K562 (cell line): Measurements from ENCODE around the gene TMF1. TPM values are rescaled to one million over a fixed set of nuclear protein-coding genes. Genes with fewer than 3 reads are reported as not detected.

Source experiments
- ATAC-seq: fragments of 200-7000 bp; cut with Tn5 transposase; 3 replicates; pipeline ENCODE4 v1.9.1; 2020; ENCODE audit warnings: moderate library complexity
- BruUV-seq: library from RNA; stranded (reverse); fragments of 400-500 nt; replicated peaks from 2 replicates; lab custom pipeline; 2021; lab: Mats Ljungman, UMichigan
- CTCF ChIA-PET: fragments of 300-600 bp; formaldehyde crosslinking; extraction: SDS; loops from one replicate; lab custom pipeline; 2021; ENCODE audit warnings: low intra/inter-chr PET ratio; lab: Yijun Ruan, JAX
- POLR2A ChIA-PET: fragments of 300-600, 350-650 bp; sonication (Branson Sonifier 250); formaldehyde crosslinking; extraction: SDS; loops from one replicate; lab custom pipeline; 2021; ENCODE audit warnings: antibody characterized with exemption, inconsistent platforms; lab: Yijun Ruan, JAX
- DNase-seq, 4 experiments: peaks; one replicate each; pipeline versions ENCODE4 v3.0.0 to v3.0.0-alpha.2; 2011 to 2018; ENCODE audit warnings: low spot score in 3 of 4, mixed read lengths in 3 of 4; ENCODE audit errors: extremely low read depth in 1 of 4
- FAIRE-seq: peaks from 2 replicates; lab custom pipeline; 2011; peaks lifted over from hg19 to GRCh38; lab: Jason Lieb, UNC
- H2AFZ ChIP-seq: 2 replicates; pipeline ENCODE4 v1.6.0; 2011; ENCODE audit warnings: low read depth, low read length, control low read depth, inconsistent platforms
- H3K27ac ChIP-seq: fragments of 200-600 bp; 3 replicates; pipeline ENCODE4 v1.8.0; 2011; ENCODE audit warnings: low read depth, mild to moderate bottlenecking, control low read depth, inconsistent platforms, low read length, moderate library complexity, mixed read lengths; ENCODE audit errors: extremely low read depth
- H3K27me3 ChIP-seq, 2 experiments: fragments of 300-600 bp in 1 of 2; 2 replicates in 1 of 2; 3 replicates in 1 of 2; pipeline versions ENCODE4 v1.6.0 to v1.8.0; 2011; ENCODE audit warnings: inconsistent platforms in 2 of 2, low read length in 2 of 2, mild to moderate bottlenecking in 1 of 2, mixed read lengths in 1 of 2, moderate library complexity in 1 of 2; ENCODE audit not compliant: control insufficient read depth in 2 of 2, insufficient read depth in 2 of 2
- H3K36me3 ChIP-seq: fragments of 300-600 bp; 3 replicates; pipeline ENCODE4 v1.8.0; 2011; ENCODE audit warnings: mild to moderate bottlenecking, low read length, inconsistent platforms; ENCODE audit not compliant: control insufficient read depth, insufficient read depth
- H3K4me1 ChIP-seq, 2 experiments: fragments of 200-600 bp in 1 of 2; replicated peaks in 1 of 2; 2 replicates in 1 of 2; 3 replicates in 1 of 2; pipeline versions ENCODE4 v1.5.1 to v1.8.0; 2011; ENCODE audit warnings: inconsistent platforms in 2 of 2, low read length in 2 of 2, mild to moderate bottlenecking in 1 of 2, mixed read lengths in 1 of 2, moderate library complexity in 1 of 2; ENCODE audit not compliant: control insufficient read depth in 2 of 2, insufficient read depth in 2 of 2
- H3K4me2 ChIP-seq: 2 replicates; pipeline ENCODE4 v1.6.1; 2011; ENCODE audit warnings: low read length, control low read depth, inconsistent platforms, mixed read lengths; ENCODE audit not compliant: insufficient read depth
- H3K4me3 ChIP-seq: fragments of 200-600 bp; sonication (generic), shearing (Covaris generic); 2 replicates; pipeline ENCODE4 v1.5.1; 2016; ENCODE audit warnings: control low read depth, inconsistent platforms
- H3K79me2 ChIP-seq: fragments of 200-600 bp; 3 replicates; pipeline ENCODE4 v1.8.0; 2011; ENCODE audit warnings: low read length, inconsistent platforms; ENCODE audit not compliant: control insufficient read depth, insufficient read depth
- H3K9ac ChIP-seq, 2 experiments: 2 replicates each; pipeline versions ENCODE4 v1.6.0 to v1.6.1; 2011; ENCODE audit warnings: low read depth in 2 of 2, low read length in 2 of 2, control low read depth in 1 of 2, inconsistent platforms in 1 of 2, mild to moderate bottlenecking in 1 of 2, mixed read lengths in 1 of 2; ENCODE audit not compliant: insufficient read depth in 1 of 2
- H3K9me1 ChIP-seq: one replicate; pipeline ENCODE4 v1.6.0; 2011; ENCODE audit warnings: inconsistent platforms, mild to moderate bottlenecking, low read length, moderate library complexity; ENCODE audit not compliant: control insufficient read depth, insufficient read depth
- H3K9me3 ChIP-seq: replicated peaks from 2 replicates; pipeline ENCODE4 v1.5.1; 2011; ENCODE audit warnings: low read depth, low read length, inconsistent platforms; ENCODE audit not compliant: control insufficient read depth, insufficient read depth
- H4K20me1 ChIP-seq: replicated peaks from 2 replicates; pipeline ENCODE4 v1.6.1; 2011; ENCODE audit warnings: low read length, inconsistent platforms, mixed read lengths; ENCODE audit not compliant: control insufficient read depth, insufficient read depth
- E2F3 ChIP-seq: fragments of 250-450 bp; sonication (Bioruptor Pico); IDR thresholded peaks from 2 replicates; pipeline ENCODE4 v1.4.0; 2020; ENCODE audit warnings: mild to moderate bottlenecking
- GABPB1 ChIP-seq: sonication (generic); formaldehyde crosslinking; IDR thresholded peaks from 2 replicates; pipeline ENCODE4 v1.8.0; 2022; ENCODE audit warnings: mild to moderate bottlenecking, missing genetic modification reagents
- MAFF ChIP-seq: IDR thresholded peaks from 2 replicates; pipeline ENCODE4 v1.6.1; 2012; ENCODE audit warnings: low read length, improper control_type of control experiment
- NFXL1 ChIP-seq: fragments of 450-650 bp; formaldehyde crosslinking; IDR thresholded peaks from 2 replicates; pipeline ENCODE4 v1.4.0; 2021; ENCODE audit warnings: mild to moderate bottlenecking
- RBM17 ChIP-seq: fragments of 200-400 bp; formaldehyde crosslinking; IDR thresholded peaks from 2 replicates; pipeline ENCODE4 v1.6.1; 2017; ENCODE audit warnings: low read depth, mild to moderate bottlenecking, low read length, borderline replicate concordance
- SAP30 ChIP-seq: fragments of 200-600 bp; sonication (generic); IDR thresholded peaks from 2 replicates; pipeline ENCODE4 v1.6.1; 2012; ENCODE audit warnings: borderline replicate concordance, low read depth, mild to moderate bottlenecking, moderate library complexity, low read length, control low read depth, inconsistent platforms; ENCODE audit not compliant: insufficient read depth, poor library complexity, severe bottlenecking
- THRA ChIP-seq: fragments of 450-650 bp; IDR thresholded peaks from 2 replicates; pipeline ENCODE4 v1.6.1; 2017; ENCODE audit warnings: mild to moderate bottlenecking, moderate library complexity
- ZNF121 ChIP-seq: sonication (generic); formaldehyde crosslinking; conservative IDR thresholded peaks from 2 replicates; pipeline ENCODE4 v1.8.0; 2022; ENCODE audit warnings: missing genetic modification reagents
- ZNF143 ChIP-seq: sonication (generic); formaldehyde crosslinking; IDR thresholded peaks from 2 replicates; pipeline ENCODE4 v1.9.0; 2022; ENCODE audit warnings: mild to moderate bottlenecking, missing genetic modification reagents
- ZNF311 ChIP-seq: fragments of 250-450 bp; sonication (Bioruptor Pico); IDR thresholded peaks from 2 replicates; pipeline ENCODE4 v1.4.0; 2020; ENCODE audit warnings: mild to moderate bottlenecking, moderate library complexity
- ZNF384 ChIP-seq: IDR thresholded peaks from 2 replicates; pipeline ENCODE4 v1.6.1; 2012; ENCODE audit warnings: low read depth, low read length, improper control_type of control experiment
- ZNF561 ChIP-seq: fragments of 450-650 bp; formaldehyde crosslinking; conservative IDR thresholded peaks from 2 replicates; pipeline ENCODE4 v1.4.0; 2020; ENCODE audit warnings: mild to moderate bottlenecking, moderate library complexity
- ZNF785 ChIP-seq: fragments of 250-450 bp; sonication (Bioruptor Pico); IDR thresholded peaks from 2 replicates; pipeline ENCODE4 v1.4.0; 2020; ENCODE audit warnings: mild to moderate bottlenecking
- WGBS: fragments of 100-300 bp; shearing (Covaris generic); methylation state at CpG from one replicate; pipeline ENCODE4 v1.1.6; 2016; ENCODE audit warnings: low coverage, mixed read lengths; ENCODE audit not compliant: insufficient coverage; ENCODE audit errors: missing lambda C conversion rate; 5-methylcytosine and 5-hydroxymethylcytosine counted together
- in situ Hi-C: fragments of 300-500 bp; cut with MboI; formaldehyde crosslinking; loops from 4 replicates; pipeline ENCODE4 v1.15.0; 2018; ENCODE audit warnings: inconsistent platforms, mixed read lengths
- intact Hi-C: fragments of 100-400 bp; cut with micrococcal nuclease; formaldehyde crosslinking; loops from 2 replicates; pipeline ENCODE4 v1.14.2; 2022
- polyA plus RNA-seq, 8 experiments: library from polyadenylated mRNA; depleted of rRNA in 4 of 8; stranded (reverse) in 5 of 8; unstranded in 3 of 8; fragments of >200 nt; fragmentation: Nextera tagmentation in 2 of 8; fragmentation: Illumina TruSeq in 1 of 8; extraction: Ambion mirVana in 2 of 8; extraction: Trizol in 1 of 8; gene quantifications; 2 replicates each; pipeline versions ENCODE4 v1.2.1 to v1.2.3, GENCODE V29; 2011 to 2014; ENCODE audit warnings: inconsistent platforms in 1 of 8, missing spikeins in 1 of 8
- total RNA-seq, 7 experiments: library from RNA; depleted of rRNA in 6 of 7; stranded (reverse); fragments of >200 nt in 6 of 7; fragmentation: Illumina TruSeq in 2 of 7; extraction: Trizol in 2 of 7; gene quantifications; 2 replicates each; pipeline versions ENCODE4 v1.2.1 to v1.2.3, GENCODE V29; 2011 to 2021; ENCODE audit warnings: low replicate concordance in 1 of 7
- TF ChIP-seq, protein P1 (sequence below): fragments of 200-800 bp; sonication (Bioruptor generic); IDR thresholded peaks from 2 replicates; pipeline ENCODE4 v1.6.1; 2017; ENCODE audit warnings: missing genetic modification characterization, missing compliant biosample characterization
- TF ChIP-seq, protein P2 (sequence below): fragments of 150-350 bp; IDR thresholded peaks from 2 replicates; pipeline ENCODE4 v1.6.1; 2014; ENCODE audit warnings: low read depth, mild to moderate bottlenecking, low read length, borderline replicate concordance

TMF1 gene
- total and polyA plus RNA-seq, 9 of the 15 experiments (the other 6 are each of a cell fraction or from before 2014, with no cell fraction given) = 3.1 to 13.9 (median 10.3) TPM

- TF ChIP-seq GABPB1 (no peak), THRA (no peak), MAFF (no peak), ZNF785 (CRISPR knock-in tag) (no peak), ZNF384 (no peak)
Measured at GRCh38 chr3:68996356-68996995, 55.7 kb downstream of the TMF1 start (continued).

DNA sequence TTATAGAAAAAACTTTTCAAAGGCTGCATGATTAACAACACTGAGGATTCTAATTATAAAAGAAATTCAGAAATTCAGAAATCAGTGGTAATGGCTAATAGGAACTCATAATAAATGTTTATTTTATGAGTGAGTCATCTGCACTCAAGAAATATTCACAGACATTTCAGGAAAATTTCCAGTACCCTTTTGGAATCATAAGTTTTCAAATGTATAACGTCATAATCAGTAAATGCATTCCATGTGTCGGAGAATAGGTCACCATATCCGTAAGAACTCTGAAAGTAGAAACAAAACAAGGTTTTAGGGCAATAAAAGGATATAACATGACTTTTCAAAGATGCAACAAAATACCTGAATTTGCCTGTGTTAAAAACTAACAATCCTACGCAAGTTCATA is 63.4 kb downstream of the TMF1 start:
- intact Hi-C loops (no loop called here), in situ Hi-C loops (no loop called here)
- H2AFZ ChIP-seq = no peak overlapping the region
- no TSS peak for BruUV-seq
- no peaks in the 10 kb centered on the region for H3K9me3 ChIP-seq
- H3K36me3 ChIP-seq = peaks cover 29% of the 10 kb centered on the region; the same call in 2 of the 3 replicates
- no peaks in the 10 kb centered on the region for H3K4me1 ChIP-seq
- no peaks in the 10 kb centered on the region for H3K27me3 ChIP-seq
- no peak overlapping the region for H3K9ac ChIP-seq
- no peak for FAIRE-seq
- ATAC-seq = no peak
- no peak overlapping the region for H3K4me2 ChIP-seq
- no peak overlapping the region for H3K27ac ChIP-seq
- no peaks in the 10 kb centered on the region for H3K79me2 ChIP-seq
- no peaks in the 10 kb centered on the region for H3K9me1 ChIP-seq
- H3K4me3 ChIP-seq = no peak overlapping the region
- ChIA-PET POLR2A (interaction anchor here (0.6 kb wide), 1 partner anchor 20 kb away, joined by 4 read pairs; no protein-coding TSS in a partner anchor), CTCF (no interaction called here)
- no peak for DNase-seq
- H4K20me1 ChIP-seq = no peaks in the 10 kb centered on the region
- WGBS = 92% methylated on average over 4 of the region's 4 CpGs
- TF ChIP-seq ZNF143 (CRISPR knock-in tag) (no peak), ZNF561 (no peak), ZNF121 (CRISPR knock-in tag) (no peak), RBM17 (no peak), E2F3 (CRISPR knock-in tag) (no peak), SAP30 (no peak), NFXL1 (no peak), ZNF311 (CRISPR knock-in tag) (no peak)
- TF ChIP-seq, protein P1, sequence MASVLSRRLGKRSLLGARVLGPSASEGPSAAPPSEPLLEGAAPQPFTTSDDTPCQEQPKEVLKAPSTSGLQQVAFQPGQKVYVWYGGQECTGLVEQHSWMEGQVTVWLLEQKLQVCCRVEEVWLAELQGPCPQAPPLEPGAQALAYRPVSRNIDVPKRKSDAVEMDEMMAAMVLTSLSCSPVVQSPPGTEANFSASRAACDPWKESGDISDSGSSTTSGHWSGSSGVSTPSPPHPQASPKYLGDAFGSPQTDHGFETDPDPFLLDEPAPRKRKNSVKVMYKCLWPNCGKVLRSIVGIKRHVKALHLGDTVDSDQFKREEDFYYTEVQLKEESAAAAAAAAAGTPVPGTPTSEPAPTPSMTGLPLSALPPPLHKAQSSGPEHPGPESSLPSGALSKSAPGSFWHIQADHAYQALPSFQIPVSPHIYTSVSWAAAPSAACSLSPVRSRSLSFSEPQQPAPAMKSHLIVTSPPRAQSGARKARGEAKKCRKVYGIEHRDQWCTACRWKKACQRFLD (CRISPR knock-in tag) = no peak
- TF ChIP-seq, protein P2, sequence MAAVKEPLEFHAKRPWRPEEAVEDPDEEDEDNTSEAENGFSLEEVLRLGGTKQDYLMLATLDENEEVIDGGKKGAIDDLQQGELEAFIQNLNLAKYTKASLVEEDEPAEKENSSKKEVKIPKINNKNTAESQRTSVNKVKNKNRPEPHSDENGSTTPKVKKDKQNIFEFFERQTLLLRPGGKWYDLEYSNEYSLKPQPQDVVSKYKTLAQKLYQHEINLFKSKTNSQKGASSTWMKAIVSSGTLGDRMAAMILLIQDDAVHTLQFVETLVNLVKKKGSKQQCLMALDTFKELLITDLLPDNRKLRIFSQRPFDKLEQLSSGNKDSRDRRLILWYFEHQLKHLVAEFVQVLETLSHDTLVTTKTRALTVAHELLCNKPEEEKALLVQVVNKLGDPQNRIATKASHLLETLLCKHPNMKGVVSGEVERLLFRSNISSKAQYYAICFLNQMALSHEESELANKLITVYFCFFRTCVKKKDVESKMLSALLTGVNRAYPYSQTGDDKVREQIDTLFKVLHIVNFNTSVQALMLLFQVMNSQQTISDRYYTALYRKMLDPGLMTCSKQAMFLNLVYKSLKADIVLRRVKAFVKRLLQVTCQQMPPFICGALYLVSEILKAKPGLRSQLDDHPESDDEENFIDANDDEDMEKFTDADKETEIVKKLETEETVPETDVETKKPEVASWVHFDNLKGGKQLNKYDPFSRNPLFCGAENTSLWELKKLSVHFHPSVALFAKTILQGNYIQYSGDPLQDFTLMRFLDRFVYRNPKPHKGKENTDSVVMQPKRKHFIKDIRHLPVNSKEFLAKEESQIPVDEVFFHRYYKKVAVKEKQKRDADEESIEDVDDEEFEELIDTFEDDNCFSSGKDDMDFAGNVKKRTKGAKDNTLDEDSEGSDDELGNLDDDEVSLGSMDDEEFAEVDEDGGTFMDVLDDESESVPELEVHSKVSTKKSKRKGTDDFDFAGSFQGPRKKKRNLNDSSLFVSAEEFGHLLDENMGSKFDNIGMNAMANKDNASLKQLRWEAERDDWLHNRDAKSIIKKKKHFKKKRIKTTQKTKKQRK = no peak
